NCI-H82 (cell line): ENCODE measurements around the gene EXOSC6.
"Not testable (repeated sequence)": the region's sequence is repeated elsewhere in the genome, so short reads cannot be mapped to it uniquely, and the experiment has no call there.

ENCODE experiments used
- DNase-seq: peaks from one replicate; lab custom pipeline; 2025; lab: John Stamatoyannopoulos, UW

EXOSC6 gene

GRCh38 chr16:70254965-70255286 is 3.2 kb upstream of the EXOSC6 start:
- DNase-seq = no peak

- DNase-seq = no peak
These were observed 2.6 kb upstream of the EXOSC6 start for GRCh38 chr16:70254180-70254964.

- peak; percentile 61 for DNase-seq
These were observed 1.8 kb upstream of the EXOSC6 start for GRCh38 chr16:70253291-70254106.

- peak; percentile 56 for DNase-seq
These were observed 732 bp upstream of the EXOSC6 start for GRCh38 chr16:70252355-70252988.

GRCh38 chr16:70250748-70251628 is 752 bp downstream of the EXOSC6 start:
- DNase-seq = peak; percentile 47

GRCh38 chr16:70249697-70250096 is 2.0 kb downstream of the EXOSC6 start:
- DNase-seq = not testable (repeated sequence)

- DNase-seq = not testable (repeated sequence)
These were observed 13.0 kb downstream of the EXOSC6 start for GRCh38 chr16:70238773-70239172.

GRCh38 chr16:70231831-70232230 is 19.9 kb downstream of the EXOSC6 start:
- DNase-seq = peak; percentile 67

GRCh38 chr16:70226024-70226423 is 25.7 kb downstream of the EXOSC6 start:
- DNase-seq = not testable (repeated sequence)

GRCh38 chr16:70225430-70225829 is 26.3 kb downstream of the EXOSC6 start:
- DNase-seq = not testable (repeated sequence)

GRCh38 chr16:70224645-70225044 is 27.1 kb downstream of the EXOSC6 start:
- DNase-seq = not testable (repeated sequence)

- not testable (repeated sequence) for DNase-seq
These were observed 27.7 kb downstream of the EXOSC6 start for GRCh38 chr16:70223971-70224513.

- not testable (repeated sequence) for DNase-seq
These were observed 28.5 kb downstream of the EXOSC6 start for GRCh38 chr16:70223216-70223615.

GRCh38 chr16:70222574-70222973 is 29.2 kb downstream of the EXOSC6 start:
- not testable (repeated sequence) for DNase-seq

GRCh38 chr16:70218586-70218985 is 33.2 kb downstream of the EXOSC6 start:
- not testable (repeated sequence) for DNase-seq

GRCh38 chr16:70206382-70206781 is 45.4 kb downstream of the EXOSC6 start:
- DNase-seq = not testable (repeated sequence)

GRCh38 chr16:70204668-70205405 is 46.9 kb downstream of the EXOSC6 start:
- not testable (repeated sequence) for DNase-seq

- DNase-seq = not testable (repeated sequence)
These were observed 47.7 kb downstream of the EXOSC6 start for GRCh38 chr16:70204010-70204409.

- not testable (repeated sequence) for DNase-seq
These were observed 48.2 kb downstream of the EXOSC6 start for GRCh38 chr16:70203508-70203907.

- DNase-seq = not testable (repeated sequence)
These were observed 51.7 kb downstream of the EXOSC6 start for GRCh38 chr16:70200063-70200462.
